ENCODE results near the gene NAV3. TPM values are rescaled to one million over a fixed set of nuclear protein-coding genes. Genes with fewer than 3 reads are reported as not detected.

NAV3 gene
- total and polyA plus RNA-seq, 9 of the 15 experiments (the other 6 are each of a cell fraction or from before 2014, with no cell fraction given): 0.04 TPM; not detected in 8

DNA sequence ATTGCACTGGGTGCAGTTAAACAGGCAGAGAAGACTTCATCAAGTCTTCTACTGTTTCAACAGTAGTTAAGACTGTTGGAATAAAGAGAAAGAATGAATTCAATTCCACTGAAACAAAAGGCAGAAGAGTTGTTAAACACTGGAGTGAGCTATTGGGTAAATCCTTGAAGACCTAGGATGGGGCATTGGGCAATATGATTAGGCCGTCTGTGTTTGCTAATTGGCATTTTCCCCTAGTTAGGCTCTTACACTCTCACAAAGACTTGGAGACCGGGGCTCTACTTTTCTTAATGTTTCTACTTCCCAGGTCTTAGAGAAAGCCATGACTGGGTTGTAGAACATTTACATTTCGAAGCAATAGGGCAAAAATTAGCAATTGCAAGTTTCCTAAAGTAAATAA, 402.1 kb downstream of the NAV3 start (continued):
- TF ChIP-seq ETS2 (tag; IDR thresholded peaks at IDR 0.05; ENCODE audit: borderline replicate concordance, poor library complexity, severe bottlenecking) (no peak), POLR2AphosphoS5 (IDR thresholded peaks at IDR 0.05; ENCODE audit: control insufficient read depth, insufficient read depth, low read depth, low read length) (no peak), ZNF24 (IDR thresholded peaks at IDR 0.05) (no peak), PHB2 (IDR thresholded peaks at IDR 0.05; ENCODE audit: low read depth) (no peak), ZNF134 (CRISPR knock-in tag; conservative IDR thresholded peaks at IDR 0.05) (no peak), ETV1 (tag; conservative IDR thresholded peaks at IDR 0.05; ENCODE audit: low read depth) (no peak), ZNF79 (CRISPR knock-in tag; IDR thresholded peaks at IDR 0.05; ENCODE audit: low read depth) (no peak), HMG20A (CRISPR knock-in tag; conservative IDR thresholded peaks at IDR 0.05) (no peak)
- TF ChIP-seq, protein P1, sequence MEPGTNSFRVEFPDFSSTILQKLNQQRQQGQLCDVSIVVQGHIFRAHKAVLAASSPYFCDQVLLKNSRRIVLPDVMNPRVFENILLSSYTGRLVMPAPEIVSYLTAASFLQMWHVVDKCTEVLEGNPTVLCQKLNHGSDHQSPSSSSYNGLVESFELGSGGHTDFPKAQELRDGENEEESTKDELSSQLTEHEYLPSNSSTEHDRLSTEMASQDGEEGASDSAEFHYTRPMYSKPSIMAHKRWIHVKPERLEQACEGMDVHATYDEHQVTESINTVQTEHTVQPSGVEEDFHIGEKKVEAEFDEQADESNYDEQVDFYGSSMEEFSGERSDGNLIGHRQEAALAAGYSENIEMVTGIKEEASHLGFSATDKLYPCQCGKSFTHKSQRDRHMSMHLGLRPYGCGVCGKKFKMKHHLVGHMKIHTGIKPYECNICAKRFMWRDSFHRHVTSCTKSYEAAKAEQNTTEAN (CRISPR knock-in tag; IDR thresholded peaks at IDR 0.05): no peak

DNA sequence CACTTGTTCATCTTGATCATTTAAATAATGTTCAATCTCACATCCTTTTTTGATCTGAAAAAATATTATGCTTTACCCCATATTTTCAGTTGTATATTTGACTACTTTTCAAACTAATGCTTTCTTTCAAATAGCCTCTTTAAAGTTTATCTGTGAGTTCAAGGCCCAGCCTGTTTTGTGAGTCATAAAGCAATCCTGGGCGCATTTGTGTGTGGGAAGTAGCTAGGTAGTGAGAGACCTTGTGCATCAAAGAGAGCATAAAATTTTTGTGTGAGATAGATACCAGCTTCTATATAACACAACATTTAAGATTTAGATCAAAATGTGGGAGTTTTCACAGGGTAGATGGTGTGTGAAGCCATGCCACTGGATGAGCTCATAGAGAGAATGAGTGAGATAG, 405.6 kb downstream of the NAV3 start:
- peaks cover 2% of the 10 kb centered on the region; the same call in 1 of the 2 replicates for H3K9me3 ChIP-seq (replicated peaks; ENCODE audit: control insufficient read depth, insufficient read depth, low read depth, low read length)
- no peak overlapping the region for H3K4me2 ChIP-seq (ENCODE audit: insufficient read depth, low read length)
- WGBS (ENCODE audit: insufficient coverage, low coverage, missing lambda C conversion rate): 0% methylated on average over 1 of the region's 1 CpG
- DNase-seq (ENCODE audit: extremely low read depth in 1 of 4, low spot score in 3 of 4) (no peak), ATAC-seq (no peak), FAIRE-seq (no peak)
- ChIA-PET CTCF (ENCODE audit: low intra/inter-chr PET ratio) (no interaction called here), POLR2A (no interaction called here)
- no peaks in the 10 kb centered on the region for H3K36me3 ChIP-seq (ENCODE audit: control insufficient read depth, insufficient read depth, low read length)
- H3K4me3 ChIP-seq: no peak overlapping the region
- no peak overlapping the region for H3K27ac ChIP-seq (ENCODE audit: extremely low read depth, low read depth, low read length)
- H2AFZ ChIP-seq (ENCODE audit: low read depth, low read length): no peak overlapping the region
- no TSS peak for BruUV-seq (replicated peaks)
- H3K9ac ChIP-seq (ENCODE audit: insufficient read depth in 1 of 2, low read depth in 2 of 2, low read length in 2 of 2): no peak overlapping the region
- no peaks in the 10 kb centered on the region for H3K27me3 ChIP-seq (ENCODE audit: control insufficient read depth in 2 of 2, insufficient read depth in 2 of 2, low read length in 2 of 2)
- intact Hi-C loops (cut with micrococcal nuclease) (no loop called here), in situ Hi-C loops (cut with MboI) (no loop called here)
- TF ChIP-seq ZNF644 (tag; IDR thresholded peaks at IDR 0.05; ENCODE audit: low read depth) (no peak), ZNF583 (CRISPR knock-in tag; IDR thresholded peaks at IDR 0.05) (no peak), IRF2 (CRISPR knock-in tag; IDR thresholded peaks at IDR 0.05) (no peak), PYGO2 (tag; IDR thresholded peaks at IDR 0.05) (no peak), ZNF778 (CRISPR knock-in tag; IDR thresholded peaks at IDR 0.05) (no peak)
- H3K79me2 ChIP-seq (ENCODE audit: control insufficient read depth, insufficient read depth, low read length): no peaks in the 10 kb centered on the region
- no peaks in the 10 kb centered on the region for H3K9me1 ChIP-seq (ENCODE audit: control insufficient read depth, insufficient read depth, low read length)
- H4K20me1 ChIP-seq (replicated peaks; ENCODE audit: control insufficient read depth, insufficient read depth, low read length): no peaks in the 10 kb centered on the region
- H3K4me1 ChIP-seq (replicated peaks in 1 of 2; ENCODE audit: control insufficient read depth in 2 of 2, insufficient read depth in 2 of 2, low read length in 2 of 2): no peaks in the 10 kb centered on the region
